COLO668 (cell line): ENCODE results near the gene TSPAN6.

Experiments
- DNase-seq: peaks from one replicate; lab custom pipeline; 2025; ENCODE audit not compliant: unreplicated experiment; lab: John Stamatoyannopoulos, UW

The TSPAN6 gene

DNA sequence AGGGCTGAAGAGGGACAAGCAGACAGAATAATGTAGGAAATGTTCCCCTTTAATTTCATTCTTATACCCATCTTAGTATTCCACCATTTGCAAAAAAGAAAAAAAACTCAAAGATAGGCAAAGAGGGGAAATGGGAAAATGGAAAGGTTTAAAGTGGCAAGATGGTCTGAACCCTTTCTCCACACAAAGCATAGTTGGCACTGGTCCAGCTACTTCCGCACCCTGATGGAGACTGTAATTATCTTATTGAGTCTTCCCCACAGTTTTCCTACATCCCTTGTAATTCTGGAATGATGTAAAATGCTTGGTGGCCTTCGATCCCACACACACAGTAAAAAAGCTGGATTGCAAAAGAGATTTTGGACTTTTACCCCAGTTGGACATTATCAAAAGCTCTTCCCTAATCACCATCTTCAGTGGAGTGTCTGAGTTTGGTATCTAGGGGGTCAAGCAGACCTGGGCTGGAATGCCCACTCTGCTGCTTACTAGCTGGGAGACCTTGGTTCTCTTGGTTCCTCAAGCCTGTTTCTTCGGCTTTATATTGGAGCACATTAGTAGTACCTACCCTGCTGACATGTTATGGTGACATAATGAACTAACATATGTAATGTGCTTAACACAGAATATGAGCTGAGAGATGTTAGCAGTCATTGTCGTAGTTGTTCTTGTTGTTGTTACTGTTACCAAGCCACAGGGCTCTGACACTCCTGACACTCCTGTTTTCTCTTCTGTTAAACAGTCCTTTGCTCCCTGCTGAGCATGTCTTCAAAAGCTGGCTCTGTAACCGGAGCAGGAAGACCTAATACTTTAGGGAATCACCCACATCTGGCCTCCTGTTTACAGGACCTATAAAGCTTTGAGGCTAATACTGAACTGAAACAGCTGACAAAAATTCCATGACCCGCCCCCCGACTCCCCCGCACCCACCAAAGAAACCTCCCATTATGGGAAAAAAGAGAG lies 12.1 kb upstream of the TSPAN6 start:
- no peak for DNase-seq

DNA sequence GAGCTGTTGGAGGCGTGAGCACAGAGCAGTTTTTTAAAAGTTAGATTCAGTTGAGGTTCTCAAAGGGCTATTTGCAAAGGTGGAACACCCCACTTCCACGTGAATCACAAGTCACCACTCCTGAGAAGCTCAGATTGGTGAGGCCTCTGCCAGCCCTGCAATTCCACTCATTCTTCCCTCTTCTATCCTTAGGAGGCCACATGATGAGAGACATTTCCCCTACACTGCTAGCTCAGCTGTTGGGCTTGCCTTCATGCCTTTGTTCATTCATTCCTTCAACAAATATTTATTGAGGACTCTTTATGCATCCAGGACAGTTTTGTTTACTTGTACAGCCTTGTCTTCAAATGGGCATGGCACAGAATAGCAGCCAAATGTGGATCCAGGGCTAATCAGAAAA lies 11.1 kb upstream of the TSPAN6 start:
- DNase-seq = no peak

DNA sequence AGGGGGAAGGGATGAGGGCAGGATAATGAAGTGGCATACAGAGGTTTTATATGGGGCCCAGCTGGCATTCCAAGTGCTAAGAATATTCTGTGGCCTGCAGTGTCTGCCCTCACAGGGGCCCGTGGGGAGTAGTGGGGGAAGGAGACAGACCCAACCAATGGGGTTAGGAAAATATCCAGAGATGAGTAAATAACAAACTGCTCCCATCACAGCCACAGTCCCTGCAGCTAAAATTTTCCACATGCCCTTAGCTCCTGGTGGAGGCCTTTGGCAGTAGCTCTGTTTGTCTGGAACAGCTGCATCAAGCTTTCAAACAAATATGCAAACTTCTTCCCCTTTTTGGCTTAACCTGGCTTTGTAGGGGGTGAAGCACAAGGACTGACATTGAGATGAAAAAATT lies 10.5 kb upstream of the TSPAN6 start:
- no peak for DNase-seq

DNA sequence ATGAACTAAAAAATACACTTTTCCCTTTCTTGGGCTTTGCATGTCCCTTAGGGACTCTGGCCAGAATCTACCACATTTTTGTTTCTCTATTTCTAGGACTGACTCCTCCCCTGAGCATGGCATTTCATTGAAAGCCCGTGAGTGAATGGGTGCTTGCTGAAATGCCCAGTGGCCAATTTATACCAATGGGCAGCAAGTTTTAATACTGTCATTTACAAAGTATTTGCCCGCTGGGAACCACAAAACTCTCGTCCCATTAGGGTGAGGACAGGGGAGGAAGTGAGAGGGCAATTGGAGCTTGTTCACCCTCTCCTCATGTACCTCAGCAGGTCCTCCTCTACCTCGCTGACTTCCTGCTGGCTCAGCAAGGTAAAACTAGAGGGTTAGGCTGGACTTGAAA lies 8.5 kb upstream of the TSPAN6 start:
- DNase-seq = no peak

DNA sequence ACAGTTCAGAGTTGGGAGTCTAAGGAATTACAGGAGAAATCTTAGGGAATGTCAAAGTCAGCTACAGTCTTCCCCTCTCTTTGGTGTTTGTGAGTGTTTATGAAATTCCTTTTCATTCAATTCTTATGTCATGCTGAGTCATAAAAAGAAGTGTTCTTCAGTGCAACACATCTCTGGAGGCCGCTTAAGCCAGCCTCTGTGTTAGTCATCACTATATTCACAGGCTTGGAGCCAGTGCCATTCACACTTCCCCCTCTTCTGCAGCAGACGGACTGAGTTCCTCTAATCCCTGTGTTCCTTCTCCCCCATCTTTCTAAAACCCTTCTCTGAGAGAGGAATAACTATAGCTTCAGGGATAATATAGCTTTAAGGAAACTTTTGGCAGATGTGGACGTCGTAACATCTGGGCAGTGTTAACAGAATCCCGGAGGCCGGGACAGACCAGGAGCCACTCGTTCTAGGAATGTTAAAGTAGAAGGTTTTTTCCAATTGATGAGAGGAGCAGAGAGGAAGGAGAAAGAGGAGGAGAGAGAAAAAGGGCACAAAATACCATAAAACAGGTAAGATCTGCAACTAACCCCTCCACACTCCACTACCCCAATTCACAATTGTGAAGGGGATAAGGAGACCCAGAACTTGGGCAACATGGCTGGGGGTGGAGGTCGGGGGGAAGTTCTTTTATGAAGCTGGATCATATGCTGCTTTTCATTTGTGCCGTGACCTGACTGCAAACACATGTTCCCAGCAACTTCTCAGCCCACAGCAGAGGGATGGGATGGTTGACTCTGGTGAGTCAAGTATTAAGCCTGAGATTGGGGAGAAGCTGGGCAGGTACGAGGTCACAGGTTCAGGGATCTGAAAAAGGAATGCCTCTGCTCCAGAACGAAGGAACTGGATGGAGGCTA lies 7.6 kb upstream of the TSPAN6 start, which contains the start of gene SRPX2:
Gene SRPX2, plus strand, starts transcription at position 244 of the 905 bp plus-strand sequence. CDS start 2,124 bp downstream, outside the sequence.
- no peak for DNase-seq

DNA sequence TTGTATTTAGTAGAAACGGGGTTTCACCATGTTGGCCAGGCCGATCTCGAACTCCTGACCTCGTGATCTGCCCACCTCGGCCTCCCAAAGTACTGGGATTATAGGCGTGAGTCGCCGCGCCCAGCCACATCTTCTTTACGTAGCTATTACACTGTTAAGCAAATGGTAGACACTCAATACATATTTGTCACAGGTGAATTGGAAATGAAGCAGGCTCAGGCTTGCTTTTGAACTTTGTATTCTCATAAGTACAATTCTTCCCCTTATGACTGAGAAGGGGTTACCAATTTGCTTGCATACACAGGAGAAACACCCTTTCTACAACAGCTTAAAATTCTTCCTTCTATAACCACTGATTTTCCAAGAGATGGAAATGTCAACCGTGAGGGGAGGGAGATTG lies 6.6 kb upstream of the TSPAN6 start:
- no peak for DNase-seq

DNA sequence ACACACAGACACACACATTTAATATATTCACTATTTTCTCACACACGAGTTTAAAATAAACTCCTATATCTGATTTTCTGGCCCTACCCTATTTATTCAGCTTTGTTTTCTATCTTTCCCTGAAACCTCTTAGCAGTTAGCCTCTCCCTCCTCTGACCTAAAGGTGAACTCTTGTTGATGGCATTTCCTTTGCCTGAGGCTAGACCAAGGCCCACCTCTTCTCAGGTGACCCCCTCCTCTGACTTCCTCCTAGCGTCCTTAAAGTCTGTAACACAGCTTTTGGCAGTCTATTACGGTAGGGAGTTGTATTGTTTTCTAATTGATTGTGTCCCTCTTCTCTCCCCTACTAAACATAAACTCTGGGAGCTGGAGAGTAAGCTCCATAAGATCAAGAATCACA lies 5.7 kb upstream of the TSPAN6 start:
- DNase-seq = no peak

DNA sequence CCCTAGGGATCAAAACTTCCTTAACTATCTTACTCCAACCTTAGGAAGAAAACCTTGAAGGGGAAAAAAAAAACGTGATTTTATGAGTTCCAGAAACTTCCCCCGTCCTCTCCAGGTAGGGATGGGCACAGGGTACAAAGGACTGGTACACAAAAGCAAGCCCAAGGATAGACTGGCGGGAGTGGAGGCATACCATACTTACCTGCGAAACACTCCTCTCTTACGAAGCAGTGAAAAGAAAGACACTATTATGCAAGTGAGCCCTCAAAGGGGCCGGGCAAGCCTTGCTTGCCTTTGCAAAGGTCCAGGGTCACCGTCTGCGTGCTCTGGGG lies 651 bp downstream of the TSPAN6 start:
- DNase-seq = no peak

DNA sequence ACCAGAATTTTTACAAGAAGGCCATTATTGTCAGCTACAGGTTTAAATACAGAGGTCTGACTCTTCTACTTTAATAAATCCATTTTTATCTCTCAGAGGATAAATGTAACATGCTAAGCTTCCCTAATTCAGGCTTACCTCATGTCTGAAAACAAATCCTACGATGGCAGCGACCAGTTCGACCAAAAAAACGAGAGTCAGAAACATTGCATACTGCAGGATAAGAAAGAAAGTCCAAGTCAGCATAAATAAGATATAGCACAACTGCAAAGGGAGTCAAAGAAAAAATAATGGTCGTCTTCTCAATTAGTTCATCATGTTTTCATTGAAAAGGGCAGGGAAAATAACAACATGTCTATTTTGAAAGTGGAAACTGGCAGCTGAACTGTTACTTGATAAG lies 1.6 kb downstream of the TSPAN6 start:
- no peak for DNase-seq

DNA sequence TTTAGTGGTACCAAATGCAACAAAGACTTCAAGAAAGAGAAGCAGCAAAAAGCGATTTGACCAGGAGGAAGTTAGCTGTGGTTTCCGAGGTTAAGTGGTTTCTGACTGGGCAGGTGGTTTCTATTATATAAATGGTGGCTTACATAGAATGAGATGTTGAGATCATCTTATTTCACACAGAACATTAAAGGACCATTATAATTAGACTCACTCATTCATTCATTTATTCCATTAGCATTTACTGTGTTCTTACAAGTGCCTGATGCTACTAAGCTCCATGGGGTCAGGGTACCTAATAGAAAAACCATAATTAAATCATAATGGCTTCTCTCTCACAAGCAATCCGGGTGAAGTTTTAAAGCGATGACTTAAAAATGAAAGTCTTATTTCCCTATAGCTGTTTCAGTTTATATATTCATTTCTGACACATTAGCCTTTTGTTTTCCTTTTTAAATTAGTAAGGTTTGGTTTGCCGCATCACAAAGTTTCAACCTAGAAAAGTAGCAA lies 10.6 kb downstream of the TSPAN6 start:
- DNase-seq = no peak

DNA sequence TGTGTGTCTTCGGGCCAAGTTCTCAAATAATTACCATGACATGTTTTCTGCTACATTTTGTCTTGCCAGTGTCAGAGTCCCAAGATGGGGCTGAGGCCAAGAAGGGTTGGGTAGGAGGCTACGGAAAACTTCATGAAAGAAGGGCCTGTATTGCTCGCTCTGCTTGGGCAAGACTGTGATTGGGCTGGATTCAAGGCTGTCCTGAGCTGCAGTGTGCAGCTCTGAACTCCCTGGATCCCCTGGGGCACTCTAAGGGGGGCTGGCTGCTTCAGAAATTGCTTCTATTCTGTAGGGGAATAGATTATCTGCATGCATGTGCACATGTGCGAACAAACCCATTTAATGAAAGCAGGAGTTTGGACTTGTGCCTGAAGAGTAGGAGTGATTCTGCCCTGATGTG lies 13.6 kb downstream of the TSPAN6 start:
- no peak for DNase-seq

DNA sequence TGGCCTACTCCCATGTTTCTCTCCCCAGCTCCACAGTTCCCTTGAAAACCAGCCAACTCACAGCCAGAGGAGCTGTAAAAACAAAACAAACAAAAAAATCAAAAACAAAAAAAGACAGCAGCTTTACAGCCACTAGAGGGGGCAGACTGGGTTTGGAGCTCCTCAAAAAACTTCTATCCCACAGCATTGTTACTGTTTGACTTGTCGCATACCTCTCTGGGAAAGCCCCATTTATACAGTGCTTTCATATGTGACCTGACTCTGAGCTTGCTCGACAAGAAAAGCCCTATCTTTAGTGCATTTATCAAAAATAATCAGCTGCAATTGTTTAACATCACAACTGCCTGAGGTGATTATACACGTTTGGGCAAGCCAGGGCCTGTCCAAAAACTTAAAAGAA lies 21.6 kb downstream of the TSPAN6 start:
- no peak for DNase-seq

DNA sequence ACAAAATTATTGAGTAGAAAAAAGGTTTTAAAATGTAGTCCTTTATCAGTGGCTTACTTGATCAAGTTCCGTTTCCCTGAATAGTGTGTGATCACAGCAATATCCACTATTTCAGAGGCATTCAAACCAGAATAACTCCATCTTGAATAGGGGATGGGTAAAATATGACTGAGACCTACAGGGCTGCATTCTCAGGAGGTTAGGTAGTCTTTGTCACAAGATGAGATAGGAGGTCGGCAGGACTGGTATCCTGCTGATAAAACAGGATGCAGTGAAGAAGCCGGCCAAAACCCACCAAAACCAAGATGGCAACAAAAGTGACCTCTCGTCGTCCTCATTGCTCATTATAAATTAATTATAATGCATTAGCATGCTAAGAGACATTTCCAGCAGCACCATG lies 24.7 kb downstream of the TSPAN6 start:
- no peak for DNase-seq

DNA sequence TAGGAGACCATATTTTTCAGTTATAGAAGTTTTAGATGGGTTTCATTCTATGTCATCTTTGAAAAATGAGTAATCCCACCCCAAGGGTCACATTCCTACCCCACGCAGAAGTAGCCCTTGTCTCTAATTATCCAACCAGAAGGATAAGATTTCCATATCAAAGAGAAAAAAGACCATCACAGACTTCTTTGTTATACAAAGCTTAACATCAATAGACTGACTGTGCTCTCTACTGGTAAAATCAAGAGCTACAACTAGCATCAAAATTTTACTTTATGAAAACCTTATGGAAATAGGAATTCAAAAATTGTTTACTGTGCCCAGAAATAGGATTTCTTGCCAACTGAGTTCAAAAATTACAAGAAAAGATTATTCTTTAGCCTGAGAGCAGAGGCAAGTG lies 27.0 kb downstream of the TSPAN6 start:
- DNase-seq = no peak

DNA sequence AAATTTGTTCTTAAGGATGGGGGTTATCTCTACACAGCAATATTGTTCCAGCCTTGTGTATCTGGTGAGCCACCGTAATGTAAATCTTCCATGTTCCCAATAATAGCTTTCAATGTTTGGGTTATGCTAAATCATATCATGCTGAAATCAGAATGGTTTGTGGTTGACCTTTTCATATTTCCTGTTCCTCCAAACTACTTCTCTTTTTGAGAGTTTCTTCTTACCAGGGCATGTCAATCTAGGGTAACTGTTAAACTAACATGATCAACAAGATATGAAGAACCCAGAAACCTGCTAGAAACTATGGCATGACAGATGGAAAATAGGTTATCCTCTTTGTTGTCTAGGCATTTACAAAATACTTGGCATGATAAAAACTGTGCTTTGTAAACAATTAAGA lies 29.9 kb downstream of the TSPAN6 start:
- DNase-seq = no peak

DNA sequence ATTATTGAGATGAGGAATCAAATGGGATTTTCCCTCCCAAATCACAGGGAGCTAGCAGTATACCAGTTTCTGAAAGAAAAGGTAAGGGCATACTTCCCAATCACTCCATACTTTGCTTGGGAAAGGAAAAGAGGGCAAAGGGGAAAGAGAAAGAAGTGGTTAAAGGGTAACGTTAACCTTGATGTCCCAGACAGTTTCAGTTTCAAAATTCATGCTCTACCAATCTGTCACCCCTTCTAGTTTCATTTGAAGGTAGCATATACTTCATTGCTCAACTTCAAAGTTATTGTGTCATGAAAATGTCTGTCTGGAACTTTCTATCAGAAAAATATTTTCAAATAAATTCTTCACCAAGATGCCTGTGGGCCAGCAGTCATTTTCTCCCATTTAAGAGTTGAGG lies 35.8 kb downstream of the TSPAN6 start:
- DNase-seq = no peak

DNA sequence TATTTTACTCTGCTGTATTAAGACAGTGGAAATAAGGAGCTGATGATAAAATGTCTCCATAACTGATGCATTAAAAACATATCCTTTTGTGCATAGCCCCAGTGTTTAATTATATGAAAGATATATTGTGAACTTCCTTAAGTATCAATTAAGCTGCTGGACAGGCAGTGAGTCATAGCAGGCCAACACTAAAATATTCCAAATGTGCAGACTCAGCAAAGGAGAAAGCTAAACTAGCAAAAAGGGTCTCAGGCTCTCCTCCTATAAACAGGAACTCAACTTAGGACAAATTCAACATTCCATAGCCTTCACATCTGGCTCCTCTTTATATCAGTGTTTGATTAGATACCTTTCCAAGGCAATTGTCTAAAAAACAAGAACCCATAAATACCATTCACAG lies 36.3 kb downstream of the TSPAN6 start:
- no peak for DNase-seq

DNA sequence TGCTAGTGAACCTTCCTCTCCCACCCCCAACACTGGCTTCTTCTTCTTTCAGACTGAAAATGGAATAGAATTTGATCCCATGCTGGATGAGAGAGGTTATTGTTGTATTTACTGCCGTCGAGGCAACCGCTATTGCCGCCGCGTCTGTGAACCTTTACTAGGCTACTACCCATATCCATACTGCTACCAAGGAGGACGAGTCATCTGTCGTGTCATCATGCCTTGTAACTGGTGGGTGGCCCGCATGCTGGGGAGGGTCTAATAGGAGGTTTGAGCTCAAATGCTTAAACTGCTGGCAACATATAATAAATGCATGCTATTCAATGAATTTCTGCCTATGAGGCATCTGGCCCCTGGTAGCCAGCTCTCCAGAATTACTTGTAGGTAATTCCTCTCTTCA lies 37.1 kb downstream of the TSPAN6 start:
- no peak for DNase-seq

DNA sequence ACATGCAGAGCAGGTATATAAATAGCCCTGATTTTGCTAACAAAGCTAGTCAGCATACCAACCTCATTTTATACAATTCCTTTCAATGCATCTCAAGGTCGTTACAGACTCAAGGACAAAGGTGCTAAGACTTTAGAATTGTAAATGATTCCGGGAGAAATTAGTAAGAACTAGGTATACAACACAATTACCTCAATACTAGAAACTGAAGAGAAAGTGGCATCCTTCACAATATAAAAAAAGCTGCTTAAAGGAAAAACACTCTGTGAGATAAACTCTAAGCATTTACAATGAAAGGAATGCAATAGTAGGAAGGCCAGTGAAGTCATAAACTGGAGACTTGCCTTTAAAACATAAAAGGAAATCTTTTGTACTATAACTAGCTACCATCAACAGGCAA lies 40.0 kb downstream of the TSPAN6 start:
- no peak for DNase-seq

DNA sequence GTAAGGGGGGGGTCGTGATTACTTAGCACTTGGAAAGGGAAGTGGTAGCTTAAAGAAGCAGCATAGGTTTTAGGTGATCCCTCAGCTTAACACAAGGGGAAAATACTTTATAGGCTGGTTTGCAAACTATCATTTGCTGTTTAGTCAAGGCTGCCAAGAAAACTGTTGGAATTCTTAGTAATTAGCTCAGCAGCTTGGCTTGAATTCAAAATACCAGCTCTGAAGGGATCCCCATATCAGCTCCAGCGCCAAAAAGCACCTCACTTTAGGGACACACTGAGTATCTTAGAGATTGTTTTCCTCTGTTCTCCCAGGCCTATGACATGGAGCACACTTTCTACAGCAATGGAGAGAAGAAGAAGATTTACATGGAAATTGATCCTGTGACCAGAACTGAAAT lies 43.0 kb downstream of the TSPAN6 start:
- DNase-seq = no peak

DNA sequence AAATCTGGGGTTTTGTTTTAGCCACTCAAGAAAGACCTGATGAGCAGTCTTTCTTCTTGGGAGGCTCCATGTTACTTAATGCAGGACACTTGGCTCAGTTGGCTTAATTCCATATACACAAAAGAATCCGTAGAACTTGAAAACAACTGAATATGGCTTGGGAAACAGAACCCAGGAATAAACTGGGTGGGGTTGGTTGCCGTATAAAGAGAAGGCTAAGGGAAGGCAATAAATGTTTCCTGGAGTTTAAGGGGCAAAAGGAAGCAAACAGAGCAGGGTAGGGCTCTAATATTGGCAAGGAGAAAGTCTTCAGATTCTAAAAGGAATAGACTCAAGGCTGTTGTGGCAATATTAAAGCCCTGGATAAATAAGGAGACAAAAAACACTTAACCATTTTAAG lies 43.5 kb downstream of the TSPAN6 start:
- DNase-seq = no peak
